Hematopoietic multipotent progenitor cell treated with erythropoietin and hydrocortisone succinate and interleukin-3 and kit ligand, for 6 days (in vitro differentiated cells): ENCODE results near the gene CHAF1B.

Experiments used
- DNase-seq: peaks from one replicate; pipeline ENCODE4 v3.0.0-alpha.2; 2015

CHAF1B gene

GRCh38 chr21:36463991-36464390, 78.8 kb downstream of the CHAF1B start:
- DNase-seq, result no peak

DNA sequence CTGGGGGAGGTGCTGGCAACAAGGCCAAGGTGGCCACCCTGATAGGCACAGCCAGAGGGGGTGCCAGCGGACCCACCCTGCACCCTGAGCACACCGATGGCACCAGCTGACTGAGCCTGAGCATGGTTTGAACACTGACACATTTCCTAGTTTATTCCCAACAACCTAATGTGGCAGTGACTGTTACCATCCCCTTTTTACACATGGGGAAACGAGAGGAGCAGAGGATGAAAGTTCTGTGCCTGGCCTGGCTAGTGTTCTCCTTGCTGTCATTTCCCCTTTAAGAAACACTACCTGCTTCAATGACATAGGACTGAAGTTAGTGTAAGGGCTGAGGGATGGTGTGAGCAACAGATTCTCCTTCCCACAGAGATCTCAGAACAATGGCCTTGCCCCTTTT, 79.4 kb downstream of the CHAF1B start:
- no peak for DNase-seq

DNA sequence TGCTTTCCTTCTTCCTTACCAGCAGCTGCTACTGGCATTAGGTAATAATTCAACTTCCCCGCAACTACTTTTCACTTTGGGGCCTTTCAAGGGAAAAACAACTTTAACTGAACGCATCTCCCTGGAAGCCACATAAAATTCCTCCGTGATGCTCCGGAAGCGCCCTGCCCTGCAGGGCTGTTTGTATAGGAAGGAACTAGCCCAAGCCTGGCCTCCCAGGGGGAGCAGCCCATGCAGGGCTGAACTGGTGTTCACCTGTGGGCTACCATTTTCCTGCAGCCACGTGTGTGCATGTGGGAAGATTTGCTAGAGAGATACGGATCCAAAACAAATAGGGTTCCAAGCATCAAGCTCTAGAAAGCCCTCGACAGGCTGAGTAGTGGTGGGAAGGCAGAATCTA, 80.3 kb downstream of the CHAF1B start:
- no peak for DNase-seq

- DNase-seq, result no peak
Observed at GRCh38 chr21:36466061-36466511, 80.9 kb downstream of the CHAF1B start.
